ENCODE data around the gene SNAPC2.

DNA sequence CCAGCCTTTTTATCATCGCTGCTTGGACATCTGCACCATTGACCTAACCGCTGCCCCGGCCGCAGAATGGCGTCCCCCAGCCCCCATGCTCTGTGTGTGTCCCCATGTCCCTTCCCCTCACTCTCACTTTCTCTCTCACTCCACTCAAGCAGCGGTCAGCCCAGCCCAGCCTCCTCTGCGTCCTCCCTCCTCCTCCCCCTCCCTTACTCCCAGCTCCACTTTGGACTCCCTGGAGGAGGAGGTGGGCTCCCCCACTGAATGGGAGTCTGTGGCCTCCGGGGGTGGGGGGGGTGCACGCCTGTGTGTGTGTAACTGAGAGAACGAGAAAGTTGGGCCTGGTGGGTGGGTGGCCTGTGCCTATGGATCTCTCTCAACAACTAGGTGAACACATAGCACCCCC, 14.3 kb upstream of the SNAPC2 start:
- TF ChIP-seq, protein P1, sequence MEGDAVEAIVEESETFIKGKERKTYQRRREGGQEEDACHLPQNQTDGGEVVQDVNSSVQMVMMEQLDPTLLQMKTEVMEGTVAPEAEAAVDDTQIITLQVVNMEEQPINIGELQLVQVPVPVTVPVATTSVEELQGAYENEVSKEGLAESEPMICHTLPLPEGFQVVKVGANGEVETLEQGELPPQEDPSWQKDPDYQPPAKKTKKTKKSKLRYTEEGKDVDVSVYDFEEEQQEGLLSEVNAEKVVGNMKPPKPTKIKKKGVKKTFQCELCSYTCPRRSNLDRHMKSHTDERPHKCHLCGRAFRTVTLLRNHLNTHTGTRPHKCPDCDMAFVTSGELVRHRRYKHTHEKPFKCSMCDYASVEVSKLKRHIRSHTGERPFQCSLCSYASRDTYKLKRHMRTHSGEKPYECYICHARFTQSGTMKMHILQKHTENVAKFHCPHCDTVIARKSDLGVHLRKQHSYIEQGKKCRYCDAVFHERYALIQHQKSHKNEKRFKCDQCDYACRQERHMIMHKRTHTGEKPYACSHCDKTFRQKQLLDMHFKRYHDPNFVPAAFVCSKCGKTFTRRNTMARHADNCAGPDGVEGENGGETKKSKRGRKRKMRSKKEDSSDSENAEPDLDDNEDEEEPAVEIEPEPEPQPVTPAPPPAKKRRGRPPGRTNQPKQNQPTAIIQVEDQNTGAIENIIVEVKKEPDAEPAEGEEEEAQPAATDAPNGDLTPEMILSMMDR (IDR thresholded peaks at IDR 0.05): no peak
- no peak for TF ChIP-seq POLR2A (IDR thresholded peaks at IDR 0.05)

Measured in adrenal gland (tissue), 5 donors.